BJ (cell line): ENCODE measurements around the gene DIP2C. TPM values are rescaled to one million over a fixed set of nuclear protein-coding genes. Genes with fewer than 3 reads are reported as not detected.

Source experiments
- CTCF ChIA-PET: fragments of 350-600 bp; formaldehyde crosslinking; extraction: SDS; loops from one replicate; lab custom pipeline; 2021; ENCODE audit warnings: antibody characterized with exemption, inconsistent platforms; lab: Yijun Ruan, JAX
- POLR2A ChIA-PET: fragments of 300-600 bp; sonication (Branson Sonifier 250); formaldehyde crosslinking; extraction: SDS; loops from one replicate; lab custom pipeline; 2021; ENCODE audit warnings: antibody characterized with exemption; lab: Charles Lee
- DNase-seq: peaks from one replicate; pipeline ENCODE4 v3.0.0-alpha.2; 2011; ENCODE audit warnings: low read depth
- H3K27me3 ChIP-seq: 2 replicates; pipeline ENCODE4 v1.6.0; 2011; ENCODE audit warnings: low read length; ENCODE audit not compliant: control insufficient read depth, insufficient read depth
- H3K36me3 ChIP-seq: 2 replicates; pipeline ENCODE4 v1.5.1; 2011; ENCODE audit warnings: low read length; ENCODE audit not compliant: control insufficient read depth, insufficient read depth
- H3K4me3 ChIP-seq: 2 replicates; pipeline ENCODE4 v1.5.1; 2011; ENCODE audit warnings: low read depth, mild to moderate bottlenecking, control low read depth, low read length
- CTCF ChIP-seq: IDR thresholded peaks from 2 replicates; pipeline ENCODE4 v1.5.1; 2011; ENCODE audit warnings: low read depth, mild to moderate bottlenecking, control low read depth, inconsistent platforms, low read length, moderate library complexity; ENCODE audit not compliant: insufficient read depth
- polyA plus RNA-seq: library from polyadenylated mRNA; depleted of rRNA; stranded (reverse); fragments of >200 nt; gene quantifications from 2 replicates; pipeline ENCODE4 v1.2.3, GENCODE V29; 2011

DIP2C gene
- polyA plus RNA-seq, 1 experiment, result 9.3 TPM

- DNase-seq, result peak; percentile 86
- no peak for TF ChIP-seq CTCF
- Histone ChIP-seq H3K27me3 (no peaks in the 10 kb centered on the region), H3K4me3 (no peak overlapping the region), H3K36me3 (peaks cover 3% of the 10 kb centered on the region)
- CTCF ChIA-PET, result interaction anchor here (0.6 to 1.3 kb wide), 3 partner anchors 12 to 271 kb away, joined by 3 to 7 read pairs (median 3); no protein-coding TSS in a partner anchor
- POLR2A ChIA-PET, result no interaction called here
Measured at GRCh38 chr10:408236-408635, 281.2 kb downstream of the DIP2C start.

- ChIA-PET CTCF (no interaction called here), POLR2A (no interaction called here)
- no peaks in the 10 kb centered on the region for H3K27me3 ChIP-seq
- DNase-seq, result no peak
- TF ChIP-seq CTCF, result no peak
- H3K4me3 ChIP-seq, result no peak overlapping the region
- peaks cover 2% of the 10 kb centered on the region for H3K36me3 ChIP-seq
Measured at GRCh38 chr10:406976-407375, 282.5 kb downstream of the DIP2C start.

- H3K36me3 ChIP-seq, result no peaks in the 10 kb centered on the region; the same call in 1 of the 2 replicates
- H3K4me3 ChIP-seq, result no peak overlapping the region
- H3K27me3 ChIP-seq, result no peaks in the 10 kb centered on the region
- ChIA-PET CTCF (no interaction called here), POLR2A (no interaction called here)
- TF ChIP-seq CTCF, result no peak
- DNase-seq, result no peak
Measured at GRCh38 chr10:405648-406047, 283.8 kb downstream of the DIP2C start.

GRCh38 chr10:404991-405390 lies 284.5 kb downstream of the DIP2C start:
- Histone ChIP-seq H3K27me3 (no peaks in the 10 kb centered on the region), H3K4me3 (no peak overlapping the region), H3K36me3 (no peaks in the 10 kb centered on the region; the same call in 1 of the 2 replicates)
- POLR2A ChIA-PET, result no interaction called here
- DNase-seq, result no peak
- CTCF ChIA-PET, result no interaction called here
- no peak for TF ChIP-seq CTCF

GRCh38 chr10:404346-404745 lies 285.1 kb downstream of the DIP2C start:
- Histone ChIP-seq H3K36me3 (peaks cover 2% of the 10 kb centered on the region; the same call in 1 of the 2 replicates), H3K4me3 (no peak overlapping the region), H3K27me3 (no peaks in the 10 kb centered on the region)
- DNase-seq, result peak; percentile 80
- TF ChIP-seq CTCF, result no peak
- POLR2A ChIA-PET, result no interaction called here
- CTCF ChIA-PET, result no interaction called here
